VCaP (cell line): ENCODE results near the gene HPS3.
"Not testable (repeated sequence)": the region's sequence is repeated elsewhere in the genome, so short reads cannot be mapped to it uniquely, and the experiment has no call there.

Source experiments
- H3K27ac ChIP-seq: fragments of 450-650 bp; 2 replicates; pipeline ENCODE4 v1.5.1; 2017
- TF ChIP-seq, protein P1 (sequence below): fragments of 450-650 bp; conservative IDR thresholded peaks from 2 replicates; pipeline ENCODE4 v1.5.1; 2017; ENCODE audit warnings: mild to moderate bottlenecking, moderate library complexity

Gene HPS3

DNA sequence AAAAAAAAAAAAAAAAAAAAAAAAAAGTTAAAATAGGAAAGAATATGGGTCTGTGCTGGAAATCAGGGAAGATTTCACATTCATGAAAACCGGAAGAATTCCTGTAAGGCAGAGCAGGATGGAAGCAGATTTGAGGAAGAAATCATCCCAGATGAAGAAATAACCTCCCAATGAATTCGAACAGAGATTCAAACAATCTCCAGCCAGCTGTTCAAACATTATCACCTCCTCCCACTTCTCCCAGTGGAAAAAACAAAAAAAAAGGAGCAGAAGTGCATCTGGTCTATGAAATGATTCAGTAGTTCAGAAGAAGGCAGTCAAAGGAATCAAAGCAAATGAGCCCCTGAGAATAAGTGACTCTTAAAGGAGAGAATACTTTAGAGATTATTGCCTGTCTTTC is 59.1 kb downstream of the HPS3 start:
- TF ChIP-seq, protein P1, sequence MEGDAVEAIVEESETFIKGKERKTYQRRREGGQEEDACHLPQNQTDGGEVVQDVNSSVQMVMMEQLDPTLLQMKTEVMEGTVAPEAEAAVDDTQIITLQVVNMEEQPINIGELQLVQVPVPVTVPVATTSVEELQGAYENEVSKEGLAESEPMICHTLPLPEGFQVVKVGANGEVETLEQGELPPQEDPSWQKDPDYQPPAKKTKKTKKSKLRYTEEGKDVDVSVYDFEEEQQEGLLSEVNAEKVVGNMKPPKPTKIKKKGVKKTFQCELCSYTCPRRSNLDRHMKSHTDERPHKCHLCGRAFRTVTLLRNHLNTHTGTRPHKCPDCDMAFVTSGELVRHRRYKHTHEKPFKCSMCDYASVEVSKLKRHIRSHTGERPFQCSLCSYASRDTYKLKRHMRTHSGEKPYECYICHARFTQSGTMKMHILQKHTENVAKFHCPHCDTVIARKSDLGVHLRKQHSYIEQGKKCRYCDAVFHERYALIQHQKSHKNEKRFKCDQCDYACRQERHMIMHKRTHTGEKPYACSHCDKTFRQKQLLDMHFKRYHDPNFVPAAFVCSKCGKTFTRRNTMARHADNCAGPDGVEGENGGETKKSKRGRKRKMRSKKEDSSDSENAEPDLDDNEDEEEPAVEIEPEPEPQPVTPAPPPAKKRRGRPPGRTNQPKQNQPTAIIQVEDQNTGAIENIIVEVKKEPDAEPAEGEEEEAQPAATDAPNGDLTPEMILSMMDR = no peak

DNA sequence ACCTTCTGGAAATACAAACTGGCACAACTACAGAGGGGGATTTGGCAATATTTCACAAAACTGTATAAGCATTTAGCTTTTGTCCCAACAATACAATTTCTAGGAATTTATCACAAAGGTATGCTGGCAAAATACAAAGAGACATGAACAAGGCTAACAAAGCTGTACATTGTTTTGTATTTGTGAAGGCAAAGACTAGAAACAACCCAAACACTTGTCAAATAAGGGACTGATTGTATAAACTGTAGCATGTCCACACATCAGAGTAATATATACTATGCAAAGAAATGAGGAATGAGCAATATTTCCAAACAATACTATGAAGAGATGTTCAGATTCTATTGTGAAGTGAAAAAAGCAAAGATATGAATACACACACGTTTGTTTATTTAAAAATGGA is 65.8 kb downstream of the HPS3 start:
- H3K27ac ChIP-seq = no peak overlapping the region
- TF ChIP-seq, protein P1 = no peak

More for the DNA sequence above, 59.1 kb downstream of the HPS3 start:
- no peak overlapping the region for H3K27ac ChIP-seq

DNA sequence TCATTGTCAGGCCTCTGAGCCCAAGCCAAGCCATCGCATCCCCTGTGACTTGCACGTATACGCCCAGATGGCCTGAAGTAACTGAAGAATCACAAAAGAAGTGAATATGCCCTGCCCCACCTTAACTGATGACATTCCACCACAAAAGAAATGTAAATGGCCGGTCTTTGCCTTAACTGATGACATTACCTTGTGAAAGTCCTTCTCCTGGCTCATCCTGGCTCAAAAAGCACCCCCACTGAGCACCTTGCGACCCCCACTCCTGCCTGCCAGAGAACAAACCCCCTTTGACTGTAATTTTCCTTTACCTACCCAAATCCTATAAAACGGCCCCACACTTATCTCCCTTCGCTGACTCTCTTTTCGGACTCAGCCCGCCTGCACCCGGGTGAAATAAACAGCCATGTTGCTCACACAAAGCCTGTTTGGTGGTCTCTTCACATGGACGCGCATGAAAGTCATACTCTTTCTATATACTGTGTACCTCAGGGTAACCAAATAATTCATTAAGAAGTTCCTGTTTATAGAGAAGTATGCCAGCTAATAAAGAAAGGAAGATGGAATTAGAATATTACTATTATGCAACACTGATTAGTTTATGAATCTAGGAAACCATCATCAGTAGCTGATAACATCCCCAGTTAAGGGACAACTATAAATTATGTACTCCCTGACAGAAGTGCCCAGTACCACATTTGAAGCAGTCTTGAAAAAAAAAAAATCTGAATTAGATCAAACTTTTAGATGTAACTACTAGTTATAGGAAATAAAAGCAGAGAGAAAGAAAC is 67.6 kb downstream of the HPS3 start:
- H3K27ac ChIP-seq = not testable (repeated sequence)

DNA sequence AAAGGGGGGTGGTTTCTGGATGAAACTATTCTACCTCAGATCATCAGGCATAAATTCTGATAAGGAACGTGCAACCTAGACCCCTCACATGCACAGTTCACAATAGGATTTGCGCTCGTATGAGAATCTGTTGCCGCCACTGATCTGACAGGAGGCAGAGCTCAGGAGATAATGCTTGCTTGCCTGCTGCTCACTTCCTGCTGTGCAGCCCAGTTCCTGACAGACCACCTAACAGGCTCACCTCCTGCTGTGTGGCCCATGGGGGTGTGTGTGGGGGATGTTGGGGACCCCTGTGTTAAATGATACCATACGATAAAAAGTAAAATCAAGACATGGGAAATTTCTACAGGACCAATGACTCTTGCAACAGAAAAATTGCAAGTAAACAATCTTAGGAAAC is 68.2 kb downstream of the HPS3 start:
- no peak overlapping the region for H3K27ac ChIP-seq
- TF ChIP-seq, protein P1 = no peak

DNA sequence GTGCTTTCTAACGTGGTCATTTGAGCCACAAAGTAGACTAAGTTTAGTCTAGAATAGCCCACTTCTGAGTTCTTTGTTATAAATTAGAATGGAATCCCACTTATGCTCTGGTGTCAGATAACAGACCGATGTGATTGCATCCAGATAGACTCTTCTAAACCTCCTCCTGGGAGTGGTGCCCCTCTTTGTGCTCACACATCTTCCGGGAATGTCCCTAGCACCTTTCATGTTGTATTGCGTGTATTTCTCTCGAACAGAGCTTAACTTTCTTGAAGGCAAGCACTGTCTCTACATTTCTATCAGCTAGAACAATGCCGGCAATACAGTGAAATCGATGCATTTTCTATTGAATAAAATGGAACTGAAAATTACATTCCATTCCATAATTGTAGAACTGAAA is 69.2 kb downstream of the HPS3 start:
- H3K27ac ChIP-seq = no peak overlapping the region
- TF ChIP-seq, protein P1 = no peak

DNA sequence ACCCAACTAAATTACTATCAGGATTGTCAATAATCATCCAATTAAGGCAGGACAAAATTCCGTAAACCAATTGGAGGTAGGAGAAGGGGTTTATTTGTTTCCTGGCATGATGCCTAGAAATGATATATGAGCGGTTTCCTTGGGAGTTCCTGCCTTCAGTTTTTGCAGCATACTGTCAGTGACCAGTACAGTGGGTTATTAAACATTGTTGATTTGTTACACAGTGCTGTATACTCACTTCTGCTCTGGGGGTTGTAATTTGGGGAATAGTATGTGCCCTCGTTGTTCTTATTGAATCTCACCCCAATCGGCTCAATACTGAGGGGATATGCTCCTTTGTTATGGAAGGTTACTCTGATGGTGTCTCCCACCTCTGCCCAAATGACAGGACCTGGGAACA is 70.0 kb downstream of the HPS3 start:
- TF ChIP-seq, protein P1 = no peak
- peak overlapping the region; percentile 32; the same call in 1 of the 2 replicates for H3K27ac ChIP-seq

DNA sequence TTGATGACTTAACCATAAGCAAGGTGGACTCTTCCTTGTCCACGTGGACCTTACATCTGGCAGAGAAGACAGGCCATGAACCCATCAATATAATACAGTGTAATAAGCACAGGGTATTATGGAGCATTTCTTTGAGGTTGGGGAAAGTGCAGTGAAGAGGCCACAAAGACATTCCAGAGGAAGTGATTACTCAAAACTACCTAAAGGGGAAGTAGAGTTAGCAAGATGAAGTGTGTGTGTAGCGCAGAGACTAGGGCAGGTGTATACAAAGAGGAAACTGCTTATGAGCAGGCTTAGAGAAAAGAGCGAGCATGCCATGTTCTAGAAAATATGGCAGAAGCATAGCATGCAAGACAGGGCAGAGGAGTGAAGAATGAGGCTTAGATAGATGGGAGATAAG is 74.3 kb downstream of the HPS3 start:
- TF ChIP-seq, protein P1 = no peak
- no peak overlapping the region for H3K27ac ChIP-seq

DNA sequence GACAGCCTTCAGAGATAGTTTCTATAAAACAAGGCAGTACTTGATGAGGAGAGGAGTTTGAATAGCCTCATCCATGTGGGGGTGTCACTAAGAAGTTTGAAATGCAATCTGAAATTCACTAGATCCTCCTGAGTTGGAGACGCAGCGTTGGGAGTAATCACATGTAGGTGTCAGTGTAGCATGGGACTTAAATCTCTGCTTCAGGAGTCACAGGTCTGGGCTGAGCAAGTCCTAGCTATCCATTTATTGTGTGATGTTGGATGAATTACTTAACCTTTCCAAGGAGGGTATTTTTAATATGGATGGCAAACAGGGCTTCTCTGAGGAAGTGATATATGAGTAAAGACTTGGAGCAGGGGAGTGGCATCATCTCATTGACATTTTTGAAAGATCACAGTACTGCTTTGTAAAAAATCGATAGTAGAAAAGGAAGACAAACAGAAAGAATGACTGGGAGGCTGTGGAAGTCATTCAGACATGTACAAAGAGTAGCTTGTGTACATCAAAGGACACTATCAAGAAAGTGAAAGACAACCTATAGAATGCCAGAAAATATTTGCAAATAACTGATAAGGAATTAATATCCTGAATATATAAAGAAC is 75.1 kb downstream of the HPS3 start:
- TF ChIP-seq, protein P1 = no peak
- no peak overlapping the region for H3K27ac ChIP-seq
